Adrenal gland (tissue), 5 donors: ENCODE results near the gene PRKCH.

Experiments
- POLR2A ChIP-seq, 2 donors: fragments of 450-650 bp; IDR thresholded peaks; one replicate each; pipeline ENCODE4 v1.6.1; 2017; ENCODE audit warnings: antibody characterized with exemption in 2 of 2, mild to moderate bottlenecking in 2 of 2, moderate library complexity in 1 of 2
- TF ChIP-seq, protein P1 (sequence below), 6 experiments: fragments of 450-650 bp in 4 of 6; fragments of 200-600 bp in 2 of 6; sonication (generic) in 1 of 6; IDR thresholded peaks; 1 replicate in 5 of 6; 2 replicates in 1 of 6; pipeline versions ENCODE4 v1.5.1 to v1.8.0; 2016 to 2021; ENCODE audit warnings: antibody characterized with exemption in 6 of 6, mild to moderate bottlenecking in 2 of 6, moderate library complexity in 1 of 6
- donor health status: DM: no; HTN: no; CAD: no.

DNA sequence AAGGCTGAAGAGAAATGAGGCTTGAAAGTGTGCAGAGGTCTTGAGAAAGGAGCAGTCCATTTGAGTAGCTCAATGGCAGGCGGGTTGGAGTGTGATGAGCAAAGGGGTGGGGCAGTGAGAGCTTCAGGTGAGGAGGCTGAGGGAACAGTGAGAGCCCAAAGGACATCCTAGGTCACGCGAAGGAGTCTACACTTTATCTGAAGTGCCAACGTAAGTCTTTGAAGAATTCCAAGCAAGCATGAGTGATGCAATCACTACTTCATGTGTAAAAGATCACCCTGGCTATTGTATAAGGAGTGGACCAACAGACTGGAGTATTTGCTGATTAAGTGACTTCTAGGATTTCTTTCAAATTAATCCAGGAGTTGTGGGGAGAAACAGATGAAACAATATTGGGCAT lies 214.1 kb downstream of the PRKCH start:
- TF ChIP-seq POLR2A (IDR thresholded peaks at IDR 0.05): no peak
- TF ChIP-seq, protein P1, sequence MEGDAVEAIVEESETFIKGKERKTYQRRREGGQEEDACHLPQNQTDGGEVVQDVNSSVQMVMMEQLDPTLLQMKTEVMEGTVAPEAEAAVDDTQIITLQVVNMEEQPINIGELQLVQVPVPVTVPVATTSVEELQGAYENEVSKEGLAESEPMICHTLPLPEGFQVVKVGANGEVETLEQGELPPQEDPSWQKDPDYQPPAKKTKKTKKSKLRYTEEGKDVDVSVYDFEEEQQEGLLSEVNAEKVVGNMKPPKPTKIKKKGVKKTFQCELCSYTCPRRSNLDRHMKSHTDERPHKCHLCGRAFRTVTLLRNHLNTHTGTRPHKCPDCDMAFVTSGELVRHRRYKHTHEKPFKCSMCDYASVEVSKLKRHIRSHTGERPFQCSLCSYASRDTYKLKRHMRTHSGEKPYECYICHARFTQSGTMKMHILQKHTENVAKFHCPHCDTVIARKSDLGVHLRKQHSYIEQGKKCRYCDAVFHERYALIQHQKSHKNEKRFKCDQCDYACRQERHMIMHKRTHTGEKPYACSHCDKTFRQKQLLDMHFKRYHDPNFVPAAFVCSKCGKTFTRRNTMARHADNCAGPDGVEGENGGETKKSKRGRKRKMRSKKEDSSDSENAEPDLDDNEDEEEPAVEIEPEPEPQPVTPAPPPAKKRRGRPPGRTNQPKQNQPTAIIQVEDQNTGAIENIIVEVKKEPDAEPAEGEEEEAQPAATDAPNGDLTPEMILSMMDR (IDR thresholded peaks at IDR 0.05): no peak
